ENCODE data around the gene ITIH3.

- TF ChIP-seq CTCF (conservative IDR thresholded peaks at IDR 0.05 in 1 of 2, IDR thresholded peaks at IDR 0.05 in 1 of 2; ENCODE audit: extremely low read depth in 1 of 2, insufficient read depth in 1 of 2, low read depth in 1 of 2, low read length in 2 of 2): no peak
- no peak for TF ChIP-seq EZH2 (IDR thresholded peaks at IDR 0.05; ENCODE audit: borderline replicate concordance, low read length)
These were observed 42.4 kb upstream of the ITIH3 start for GRCh38 chr3:52752045-52752660.
